HCT116 (cell line): ENCODE data around the gene EIPR1. TPM values are rescaled to one million over a fixed set of nuclear protein-coding genes. Genes with fewer than 3 reads are reported as not detected.

Experiments
- ATAC-seq: fragments of 200-7000 bp; cut with Tn5 transposase; 2 replicates; pipeline ENCODE4 v1.9.1; 2020; ENCODE audit warnings: mild to moderate bottlenecking, moderate library complexity
- BruUV-seq: library from RNA; stranded (reverse); fragments of 400-500 nt; replicated peaks from 2 replicates; lab custom pipeline; 2021; lab: Mats Ljungman, UMichigan
- CTCF ChIA-PET: fragments of 300-600 bp; sonication (Branson Sonifier 250); formaldehyde crosslinking; loops from one replicate; lab custom pipeline; 2021; ENCODE audit warnings: antibody characterized with exemption; lab: Charles Lee
- POLR2A ChIA-PET: fragments of 300-600, 350-600 bp; sonication (Branson Sonifier 250); formaldehyde crosslinking; loops from one replicate; lab custom pipeline; 2021; ENCODE audit warnings: antibody characterized with exemption; lab: Charles Lee
- RAD21 ChIA-PET, 2 experiments: fragments of 300-600 bp; sonication (Branson Sonifier 250); formaldehyde crosslinking; loops; one replicate each; lab custom pipeline; 2023; ENCODE audit warnings: low total read pairs in 2 of 2; ENCODE audit not compliant: uncharacterized antibody in 2 of 2, unreplicated experiment in 2 of 2, low non-redundant PET in 1 of 2; lab: Charles Lee
- DNase-seq: peaks from one replicate; pipeline ENCODE4 v3.0.0-alpha.2; 2010; ENCODE audit warnings: low read depth, low spot score
- H2AFZ ChIP-seq: fragments of 200-600 bp; shearing (Covaris generic), sonication (generic); 2 replicates; pipeline ENCODE4 v1.6.1; 2017; ENCODE audit warnings: low read depth, mixed run types, mixed read lengths, antibody characterized with exemption, low read length; ENCODE audit not compliant: poor library complexity, severe bottlenecking
- H3K27ac ChIP-seq: 2 replicates; pipeline ENCODE4 v1.5.1; 2012; ENCODE audit warnings: low read depth, low read length
- H3K27me3 ChIP-seq: fragments of 200-600 bp; sonication (generic); 2 replicates; pipeline ENCODE4 v1.6.1; 2016; ENCODE audit warnings: mixed run types, low read length, mixed read lengths; ENCODE audit not compliant: insufficient read depth
- H3K36me3 ChIP-seq, 2 experiments: fragments of 200-500 bp in 1 of 2; fragments of 200-600 bp in 1 of 2; sonication (Bioruptor generic) in 1 of 2; sonication (generic) in 1 of 2; 2 replicates each; pipeline versions ENCODE4 v1.5.1 to v1.6.1; 2014 to 2016; ENCODE audit warnings: low read length in 2 of 2, inconsistent platforms in 1 of 2, mixed read lengths in 1 of 2, mixed run types in 1 of 2; ENCODE audit not compliant: insufficient read depth in 2 of 2, control insufficient read depth in 1 of 2
- H3K4me1 ChIP-seq, 2 experiments: fragments of 200-600 bp in 1 of 2; sonication (generic) in 1 of 2; 2 replicates each; pipeline versions ENCODE4 v1.5.1 to v1.6.1; 2012 to 2017; ENCODE audit warnings: low read length in 2 of 2, inconsistent platforms in 1 of 2, mild to moderate bottlenecking in 1 of 2, mixed read lengths in 1 of 2, mixed run types in 1 of 2, moderate library complexity in 1 of 2; ENCODE audit not compliant: insufficient read depth in 2 of 2, control insufficient read depth in 1 of 2
- H3K4me2 ChIP-seq: fragments of 200-600 bp; sonication (generic); 2 replicates; pipeline ENCODE4 v1.6.1; 2017; ENCODE audit warnings: mixed run types, low read length, mixed read lengths
- H3K4me3 ChIP-seq, 2 experiments: fragments of 200-600 bp in 1 of 2; sonication (generic) in 1 of 2; replicated peaks in 1 of 2; 2 replicates each; pipeline ENCODE4 v1.5.1; 2011 to 2016; ENCODE audit warnings: low read length in 2 of 2, control low read depth in 1 of 2, low read depth in 1 of 2, mild to moderate bottlenecking in 1 of 2, mixed read lengths in 1 of 2, mixed run types in 1 of 2
- H3K79me2 ChIP-seq: fragments of 200-600 bp; sonication (generic); 2 replicates; pipeline ENCODE4 v1.6.1; 2017; ENCODE audit warnings: mild to moderate bottlenecking, mixed run types, low read length, moderate library complexity, mixed read lengths; ENCODE audit not compliant: insufficient read depth
- H3K9ac ChIP-seq: fragments of 200-600 bp; sonication (generic); 2 replicates; pipeline ENCODE4 v1.6.1; 2016; ENCODE audit warnings: low read length, mixed read lengths
- H3K9me2 ChIP-seq: fragments of 200-600 bp; sonication (generic), shearing (Covaris generic); 2 replicates; pipeline ENCODE4 v1.6.1; 2017; ENCODE audit warnings: mixed run types, mild to moderate bottlenecking, moderate library complexity; ENCODE audit not compliant: insufficient read depth
- H3K9me3 ChIP-seq, 2 experiments: fragments of 200-500 bp in 1 of 2; fragments of 200-600 bp in 1 of 2; sonication (Bioruptor generic) in 1 of 2; sonication (generic) in 1 of 2; 2 replicates each; pipeline ENCODE4 v1.6.1; 2014 to 2017; ENCODE audit warnings: low read length in 2 of 2, mixed read lengths in 2 of 2, inconsistent platforms in 1 of 2, low read depth in 1 of 2, mild to moderate bottlenecking in 1 of 2, mixed run types in 1 of 2, moderate library complexity in 1 of 2; ENCODE audit not compliant: control insufficient read depth in 1 of 2, insufficient read depth in 1 of 2
- H4K20me1 ChIP-seq: fragments of 200-600 bp; sonication (generic), shearing (Covaris generic); 2 replicates; pipeline ENCODE4 v1.6.1; 2017; ENCODE audit warnings: mixed run types, mild to moderate bottlenecking, moderate library complexity; ENCODE audit not compliant: insufficient read depth
- CBX3 ChIP-seq: IDR thresholded peaks from 2 replicates; pipeline ENCODE4 v1.6.1; 2012; ENCODE audit warnings: low read depth
- CEBPB ChIP-seq: IDR thresholded peaks from 2 replicates; pipeline ENCODE4 v1.6.1; 2012; ENCODE audit warnings: low read depth
- CTCF ChIP-seq, 3 experiments: fragments of 200-600 bp in 1 of 3; sonication (generic) in 1 of 3; IDR thresholded peaks in 2 of 3; conservative IDR thresholded peaks in 1 of 3; 2 replicates each; pipeline ENCODE4 v1.5.1; 2012 to 2017; ENCODE audit warnings: low read depth in 2 of 3, low read length in 2 of 3, antibody characterized with exemption in 1 of 3, borderline replicate concordance in 1 of 3, control low read depth in 1 of 3, mild to moderate bottlenecking in 1 of 3, mixed read lengths in 1 of 3, mixed run types in 1 of 3, moderate library complexity in 1 of 3; ENCODE audit not compliant: insufficient read depth in 1 of 3
- EGR1 ChIP-seq: IDR thresholded peaks from 2 replicates; pipeline ENCODE4 v1.6.1; 2012; ENCODE audit warnings: low read depth
- ELF1 ChIP-seq: IDR thresholded peaks from 2 replicates; pipeline ENCODE4 v1.6.1; 2012; ENCODE audit warnings: low read depth, borderline replicate concordance
- EZH2 ChIP-seq: fragments of 200-600 bp; sonication (generic); IDR thresholded peaks from 2 replicates; pipeline ENCODE4 v1.6.1; 2017; ENCODE audit warnings: antibody characterized with exemption, mixed run types
- FOSL1 ChIP-seq: IDR thresholded peaks from 2 replicates; pipeline ENCODE4 v1.6.1; 2012; ENCODE audit warnings: low read depth
- JUND ChIP-seq: IDR thresholded peaks from 2 replicates; pipeline ENCODE4 v1.6.1; 2012
- POLR2A ChIP-seq: IDR thresholded peaks from 2 replicates; pipeline ENCODE4 v1.7.0; 2011; ENCODE audit warnings: borderline replicate concordance; ENCODE audit not compliant: insufficient read depth, insufficient read length; ENCODE audit errors: extremely low read depth
- POLR2AphosphoS5 ChIP-seq: IDR thresholded peaks from 2 replicates; pipeline ENCODE4 v1.6.1; 2011; ENCODE audit warnings: mild to moderate bottlenecking, low read depth, low read length, moderate library complexity
- RAD21 ChIP-seq: IDR thresholded peaks from 2 replicates; pipeline ENCODE4 v1.6.1; 2012; ENCODE audit warnings: low read depth, mild to moderate bottlenecking
- REST ChIP-seq: IDR thresholded peaks from 2 replicates; pipeline ENCODE4 v1.6.1; 2012; ENCODE audit warnings: low read depth
- SIN3A ChIP-seq: IDR thresholded peaks from 2 replicates; pipeline ENCODE4 v1.6.1; 2012; ENCODE audit warnings: low read depth
- SP1 ChIP-seq: IDR thresholded peaks from 2 replicates; pipeline ENCODE4 v1.6.1; 2012; ENCODE audit warnings: low read depth
- SRF ChIP-seq: IDR thresholded peaks from 2 replicates; pipeline ENCODE4 v1.6.1; 2012; ENCODE audit warnings: low read depth
- TCF7L2 ChIP-seq: IDR thresholded peaks from 2 replicates; pipeline ENCODE4 v1.7.0; 2011; ENCODE audit warnings: borderline replicate concordance, inconsistent platforms; ENCODE audit not compliant: insufficient read depth, insufficient read length; ENCODE audit errors: extremely low read depth
- YY1 ChIP-seq: IDR thresholded peaks from 2 replicates; pipeline ENCODE4 v1.6.1; 2011; ENCODE audit warnings: low read length, low read depth, moderate library complexity, mild to moderate bottlenecking; ENCODE audit not compliant: insufficient replicate concordance; ENCODE audit errors: extremely low read depth
- ZFX ChIP-seq: fragments of 450-650 bp; IDR thresholded peaks from 2 replicates; pipeline ENCODE4 v1.6.1; 2017
- intact Hi-C: fragments of 100-400 bp; cut with micrococcal nuclease; formaldehyde crosslinking; loops from 2 replicates; pipeline ENCODE4 v1.10.0; 2022
- total RNA-seq: library from RNA; stranded (reverse); gene quantifications from one replicate; pipeline ENCODE4 v1.2.1, GENCODE V29; 2021; ENCODE audit not compliant: unreplicated experiment

The EIPR1 gene
- total RNA-seq, 1 experiment from 2014 or later: 36.9 TPM

- no TSS peak for BruUV-seq
- H3K36me3 ChIP-seq: 0 out of 4 replicates have a peak, but pooled peaks cover 0 to 4% of the 10 kb centered on the region in 2 experiments
- H2AFZ ChIP-seq: no peak overlapping the region
- peaks cover 19% of the 10 kb centered on the region; the same call in 1 of the 2 replicates for H3K79me2 ChIP-seq
- no peaks in the 10 kb centered on the region for H3K4me1 ChIP-seq
- intact Hi-C loops: no loop called here
- H4K20me1 ChIP-seq: no peaks in the 10 kb centered on the region
- no peak overlapping the region for H3K4me2 ChIP-seq
- H3K9me2 ChIP-seq: no peaks in the 10 kb centered on the region
- H3K4me3 ChIP-seq: no peak overlapping the region
- H3K27ac ChIP-seq: no peak overlapping the region
- no peak for TF ChIP-seq FOSL1
- no peak for TF ChIP-seq CBX3
- TF ChIP-seq YY1: no peak
- TF ChIP-seq EZH2: no peak
- no peak for TF ChIP-seq CTCF (IDR thresholded peaks at IDR 0.05 in 2 of 3, conservative IDR thresholded peaks at IDR 0.05 in 1 of 3; ENCODE audit: borderline replicate concordance in 1 of 3, insufficient read depth in 1 of 3, low read depth in 2 of 3, low read length in 2 of 3)
- TF ChIP-seq SRF: no peak
- TF ChIP-seq POLR2A: no peak
- TF ChIP-seq, all 23 proteins: peak for 0
- no peak overlapping the region for H3K9ac ChIP-seq
- no peaks in the 10 kb centered on the region for H3K27me3 ChIP-seq
- H3K9me3 ChIP-seq: no peaks in the 10 kb centered on the region
- RAD21 ChIA-PET: no interaction called here
- DNase-seq (no peak), ATAC-seq (no peak)
- POLR2A ChIA-PET: no interaction called here
- CTCF ChIA-PET: no interaction called here
These were observed 48.1 kb downstream of the EIPR1 start for GRCh38 chr2:3329491-3329890.

GRCh38 chr2:3326871-3327270, 50.7 kb downstream of the EIPR1 start:
- H3K9ac ChIP-seq: no peak overlapping the region
- peaks cover 19% of the 10 kb centered on the region; the same call in 1 of the 2 replicates for H3K79me2 ChIP-seq
- ATAC-seq (no peak), DNase-seq (no peak)
- H3K9me2 ChIP-seq: no peaks in the 10 kb centered on the region
- H3K27ac ChIP-seq: no peak overlapping the region
- no peaks in the 10 kb centered on the region for H3K36me3 ChIP-seq
- H3K27me3 ChIP-seq: no peaks in the 10 kb centered on the region
- no peaks in the 10 kb centered on the region for H3K9me3 ChIP-seq
- POLR2A ChIA-PET: no interaction called here
- RAD21 ChIA-PET: no interaction called here
- intact Hi-C loops: no loop called here
- no peak overlapping the region for H3K4me2 ChIP-seq
- no TSS peak for BruUV-seq
- H3K4me3 ChIP-seq: no peak overlapping the region
- H3K4me1 ChIP-seq: no peaks in the 10 kb centered on the region
- no peaks in the 10 kb centered on the region for H4K20me1 ChIP-seq
- H2AFZ ChIP-seq: no peak overlapping the region
- CTCF ChIA-PET: no interaction called here
- TF ChIP-seq ZFX: no peak
- TF ChIP-seq SP1: no peak
- TF ChIP-seq EGR1: no peak
- TF ChIP-seq TCF7L2: no peak
- TF ChIP-seq POLR2AphosphoS5: no peak
- no peak for TF ChIP-seq REST
- TF ChIP-seq EZH2: no peak
- no peak for TF ChIP-seq CBX3
- TF ChIP-seq JUND: no peak
- TF ChIP-seq YY1: no peak
- no peak for TF ChIP-seq CEBPB
- TF ChIP-seq ELF1: no peak
- no peak for TF ChIP-seq SIN3A
- no peak for TF ChIP-seq RAD21
- TF ChIP-seq SRF: no peak
